CD4-positive, alpha-beta T cell treated with Interleukin-21 for 1 hour (primary cell): ENCODE measurements around the gene TOB2.

ENCODE experiments used
- DNase-seq: peaks from one replicate; pipeline ENCODE4 v3.0.0-alpha.2; 2020

TOB2 gene, protein sequence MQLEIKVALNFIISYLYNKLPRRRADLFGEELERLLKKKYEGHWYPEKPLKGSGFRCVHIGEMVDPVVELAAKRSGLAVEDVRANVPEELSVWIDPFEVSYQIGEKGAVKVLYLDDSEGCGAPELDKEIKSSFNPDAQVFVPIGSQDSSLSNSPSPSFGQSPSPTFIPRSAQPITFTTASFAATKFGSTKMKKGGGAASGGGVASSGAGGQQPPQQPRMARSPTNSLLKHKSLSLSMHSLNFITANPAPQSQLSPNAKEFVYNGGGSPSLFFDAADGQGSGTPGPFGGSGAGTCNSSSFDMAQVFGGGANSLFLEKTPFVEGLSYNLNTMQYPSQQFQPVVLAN

DNA sequence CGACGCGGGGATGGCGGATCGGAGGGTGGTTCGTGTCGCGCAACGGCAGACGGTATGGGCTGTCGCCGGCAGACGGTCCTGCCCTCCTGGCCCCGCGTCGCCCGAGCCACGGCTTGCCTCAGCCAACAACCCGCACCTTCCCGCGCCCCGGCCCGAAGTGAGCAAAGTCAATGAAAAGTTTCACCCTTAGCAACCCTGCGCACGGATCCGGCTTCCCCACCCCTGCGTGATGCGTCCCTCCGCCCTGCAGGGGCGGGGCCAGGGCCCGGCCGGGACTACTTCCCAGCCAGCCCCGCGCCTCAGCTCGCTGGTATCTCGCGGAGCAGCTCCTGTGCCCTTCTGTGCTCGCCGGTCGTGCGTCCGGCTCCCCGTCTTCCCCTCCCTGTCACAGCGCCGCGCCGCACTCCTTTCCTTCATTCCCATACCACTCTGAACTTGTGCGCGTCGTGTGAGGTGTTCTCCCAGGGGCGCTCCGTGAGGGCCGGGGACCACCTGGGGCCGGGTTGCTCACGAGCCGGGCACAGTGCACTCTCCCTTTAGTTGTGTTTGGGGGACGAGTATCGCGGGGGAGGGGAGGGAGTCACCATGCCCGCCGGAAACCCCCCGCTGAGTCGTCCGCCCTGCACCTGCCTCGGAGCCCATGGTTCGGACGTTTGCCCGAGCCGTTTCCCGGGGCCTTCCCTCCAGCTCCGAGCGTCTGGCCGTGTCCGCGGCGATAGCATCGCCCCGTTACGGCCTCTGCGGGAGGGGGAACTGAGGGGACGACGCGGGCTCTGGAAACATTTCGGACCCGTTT, at the start of gene TOB2:
TOB2 (minus strand) TSS at position 163 of the 796 bp plus-strand sequence. CDS start 9,456 bp downstream, outside the sequence.
- DNase-seq: peak; percentile 96

DNA sequence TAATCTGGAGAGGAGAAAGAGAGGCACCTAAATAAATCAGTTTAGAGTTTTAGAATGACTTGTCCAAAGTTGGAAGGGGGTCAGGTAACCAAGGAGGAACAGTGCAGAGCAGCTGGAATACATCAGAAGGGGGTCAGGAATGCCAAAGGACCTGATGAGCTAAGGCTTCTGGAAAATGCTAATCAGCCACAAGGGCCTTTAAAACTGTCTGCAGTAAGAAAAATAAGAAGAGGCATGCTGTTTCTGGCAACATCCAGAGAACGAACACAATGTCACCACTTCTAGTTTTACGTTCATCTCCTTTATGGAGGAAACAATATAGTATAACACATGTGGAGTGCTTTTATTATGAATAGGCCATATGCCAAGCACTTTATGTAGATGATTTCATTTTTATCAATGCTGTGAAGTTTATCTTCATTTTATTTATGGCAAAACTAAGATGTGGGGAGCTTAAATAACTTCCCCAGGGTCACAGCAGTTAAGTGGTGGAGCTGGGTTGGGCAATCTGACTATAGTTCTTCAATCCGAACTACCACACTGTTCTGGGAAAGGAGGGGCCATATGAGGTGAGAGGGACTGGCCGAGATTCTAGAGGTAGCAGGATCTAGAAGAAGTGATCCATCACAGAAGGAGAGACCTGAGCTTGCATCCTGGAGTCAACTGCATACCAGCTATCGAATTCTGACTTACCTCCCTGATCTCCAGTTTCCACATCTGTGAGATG, 44.9 kb upstream of the TOB2 start:
- no peak for DNase-seq

DNA sequence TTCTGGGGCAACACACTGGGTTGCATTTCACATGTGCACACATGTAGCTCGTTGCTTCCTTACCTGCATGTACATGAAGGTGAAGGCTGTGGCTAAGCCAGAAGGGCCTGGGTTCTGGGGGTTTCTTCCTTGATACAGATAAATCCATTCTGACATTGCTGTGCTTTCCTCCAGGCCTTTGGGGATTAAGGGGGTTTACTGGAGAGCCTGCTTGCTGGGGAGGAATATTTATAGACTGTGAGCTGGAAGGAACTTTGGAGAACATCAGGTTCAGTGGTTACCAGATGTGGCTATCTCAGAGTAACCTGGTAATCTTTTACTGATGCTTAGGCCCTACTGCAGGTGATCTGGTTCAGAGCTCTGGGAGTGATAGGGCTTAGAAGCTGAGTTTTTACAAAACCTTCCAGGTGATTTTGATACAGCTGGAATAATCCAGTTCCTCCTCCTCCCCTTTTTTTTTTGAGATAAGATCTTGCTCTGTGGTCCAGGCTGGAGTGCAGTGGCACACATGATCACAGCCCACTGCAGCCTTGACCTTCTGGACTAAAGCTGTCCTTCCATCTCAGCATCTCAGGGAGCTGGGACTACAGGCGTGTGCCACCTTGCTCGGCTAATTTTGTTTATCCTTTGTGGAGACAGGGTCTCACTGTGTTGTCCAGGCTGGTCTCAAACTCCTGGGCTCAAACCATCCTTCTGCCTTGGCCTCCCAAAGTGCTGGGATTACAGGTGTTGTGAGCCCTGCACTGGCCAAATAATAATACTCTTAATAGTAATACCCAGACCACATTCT, 42.2 kb upstream of the TOB2 start:
- no peak for DNase-seq

DNA sequence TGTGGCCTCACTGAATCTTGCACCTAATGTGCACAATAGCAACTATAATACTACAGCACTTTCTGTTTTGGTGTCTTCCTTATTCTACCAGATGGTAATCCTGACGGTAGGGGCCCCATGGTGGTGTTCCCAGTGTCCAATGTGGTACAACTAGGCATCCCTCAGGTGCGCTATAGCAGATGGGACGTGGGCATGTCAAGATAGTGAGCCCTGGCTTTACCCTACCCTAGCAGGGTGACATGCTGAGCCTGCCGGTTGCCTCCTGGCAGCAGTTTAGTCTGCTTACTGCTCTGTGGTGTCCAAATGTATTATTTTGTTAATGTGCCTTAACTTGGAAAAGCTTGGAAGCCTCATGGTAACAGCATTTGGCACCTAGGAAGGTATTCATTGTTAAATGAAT, 41.5 kb upstream of the TOB2 start:
- no peak for DNase-seq

DNA sequence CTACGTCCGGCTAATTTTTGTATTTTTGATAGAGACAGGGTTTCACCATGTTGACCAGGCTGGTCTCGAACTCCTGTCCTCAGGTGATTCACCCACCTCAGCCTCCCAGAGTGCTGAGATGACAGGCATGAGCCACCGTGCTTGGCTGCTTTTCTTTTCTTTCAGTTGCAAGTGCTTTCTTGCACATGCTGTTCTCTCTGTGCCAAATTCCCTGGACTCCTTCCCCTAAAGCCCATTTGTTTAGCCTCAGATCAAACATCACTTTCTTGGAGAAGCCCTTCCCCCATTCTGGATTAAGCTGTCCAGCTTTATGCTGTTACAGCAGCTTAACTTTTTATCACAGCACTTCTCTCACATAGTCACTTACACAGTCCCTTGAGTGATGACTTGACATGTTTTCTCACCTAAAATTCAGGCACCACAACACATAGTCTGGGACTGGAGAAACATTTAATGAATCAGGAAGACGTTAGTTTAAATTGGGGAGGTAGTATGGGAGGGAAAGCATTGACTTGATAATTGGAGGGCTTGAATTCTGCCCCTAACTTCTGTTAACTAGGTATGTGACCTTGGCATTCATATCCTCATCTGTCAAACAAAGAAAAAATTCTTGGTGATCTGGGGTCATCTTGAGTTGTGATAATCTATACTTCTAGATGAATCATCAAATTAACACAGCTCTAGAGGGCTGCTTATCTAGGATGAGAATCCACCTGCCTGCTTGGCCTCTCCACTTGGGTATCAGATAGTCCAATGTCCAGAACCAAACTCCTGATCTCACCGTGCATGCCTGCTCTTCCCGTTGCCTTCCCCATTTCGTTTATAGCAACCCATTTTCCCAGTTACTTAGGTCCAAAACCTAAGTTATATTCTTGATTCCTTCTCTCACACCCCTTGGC, 40.7 kb upstream of the TOB2 start:
- no peak for DNase-seq

DNA sequence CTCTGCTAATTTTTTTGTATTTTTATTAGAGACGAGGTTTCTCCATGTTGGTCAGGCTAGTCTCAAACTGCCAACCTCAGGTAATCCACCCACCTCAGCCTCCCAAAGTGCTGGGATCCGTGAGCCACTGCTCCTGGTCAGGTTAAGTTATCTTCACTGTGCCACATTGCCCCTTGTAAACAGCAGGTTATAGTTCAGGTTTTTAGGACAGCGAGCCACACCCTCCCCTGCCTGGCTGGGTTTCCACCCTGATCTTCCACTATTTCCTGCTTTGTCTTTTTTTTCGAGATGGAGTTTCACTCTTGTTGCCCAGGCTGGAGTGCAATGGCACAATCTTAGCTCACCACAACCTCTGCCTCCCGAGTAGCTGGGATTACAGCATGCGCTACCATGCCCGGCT, 38.4 kb upstream of the TOB2 start:
- no peak for DNase-seq

DNA sequence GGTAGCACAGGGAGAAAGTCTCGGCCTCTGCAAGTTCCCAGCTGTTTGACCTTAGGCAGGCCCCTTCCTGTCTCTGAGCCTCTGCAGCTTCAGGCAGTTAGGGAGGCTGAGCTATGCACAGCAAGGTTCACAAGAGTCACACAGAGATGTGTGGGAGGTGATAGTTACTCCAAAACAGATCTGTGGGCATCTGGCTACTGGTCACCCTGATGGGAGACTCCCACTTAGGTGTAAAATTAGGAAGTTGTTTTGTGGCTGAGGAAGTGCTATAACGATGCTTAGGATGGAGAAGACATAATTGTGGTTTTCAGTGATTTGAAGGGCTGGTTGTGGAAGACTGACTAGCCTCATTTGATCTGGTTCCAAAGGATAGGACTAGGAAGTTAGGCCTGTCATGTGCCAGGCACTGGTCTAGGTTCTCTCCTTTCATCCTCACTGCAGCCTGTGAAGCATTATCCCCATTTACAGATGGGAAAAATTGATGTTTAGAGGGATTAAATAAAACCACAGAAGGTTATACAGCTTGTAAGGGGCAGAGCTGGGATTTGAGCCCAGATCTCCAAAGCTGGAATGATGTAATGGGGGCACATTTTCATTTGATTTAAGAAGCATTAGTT, 35.8 kb upstream of the TOB2 start:
- no peak for DNase-seq

DNA sequence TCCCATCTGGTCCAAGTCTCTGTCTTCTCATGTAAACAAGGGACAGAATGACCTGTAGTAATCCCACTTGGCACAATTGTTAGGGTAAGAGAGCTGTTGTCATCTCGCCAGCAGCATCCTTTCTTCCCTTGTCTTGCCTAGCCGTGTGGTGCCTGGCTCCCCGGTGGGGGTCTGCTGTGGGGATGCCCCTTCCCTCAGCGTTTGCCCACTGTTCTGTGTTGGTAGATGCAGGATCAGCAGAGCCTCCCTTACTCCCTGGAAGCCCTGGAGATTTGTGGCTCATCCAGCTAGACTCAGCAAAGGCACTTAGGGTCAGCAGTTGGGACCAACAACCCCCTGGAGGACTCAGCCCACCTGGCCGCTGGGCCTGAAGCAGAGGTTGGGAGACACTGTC, 35.3 kb upstream of the TOB2 start:
- DNase-seq: no peak

DNA sequence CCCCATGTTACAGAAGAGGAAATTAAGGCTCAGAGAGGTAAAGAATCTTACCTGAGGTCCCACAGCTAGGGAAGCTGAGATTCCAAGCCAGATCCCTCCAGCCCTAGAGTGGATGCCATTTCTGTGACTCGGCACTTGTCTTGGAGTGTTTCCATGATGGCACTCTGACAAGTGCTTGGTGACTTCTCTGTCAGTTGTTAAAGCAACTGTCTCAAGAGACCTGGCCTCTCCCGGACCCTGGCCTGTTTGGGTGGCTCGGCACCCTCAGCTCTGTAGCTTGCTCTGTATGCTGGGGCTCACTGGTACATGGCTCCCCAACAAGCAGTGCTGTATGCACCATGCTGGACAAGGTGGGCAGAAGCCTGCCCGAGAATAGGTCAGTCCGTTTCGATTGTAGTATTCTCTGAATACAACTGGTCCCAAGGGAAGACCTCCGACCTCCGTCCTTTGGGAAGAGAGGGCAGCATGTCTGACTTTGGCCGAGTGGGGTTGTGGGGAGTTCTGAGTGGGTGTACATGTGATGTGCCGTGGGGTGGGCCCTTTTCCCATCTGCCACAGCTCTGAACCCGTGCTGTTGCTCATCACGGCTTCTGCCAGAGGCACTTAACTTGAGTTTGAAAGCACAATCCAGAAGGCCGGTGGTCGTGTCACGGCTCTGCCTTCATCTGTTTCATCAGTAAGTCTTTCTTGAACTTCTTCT, 34.7 kb upstream of the TOB2 start:
- no peak for DNase-seq

DNA sequence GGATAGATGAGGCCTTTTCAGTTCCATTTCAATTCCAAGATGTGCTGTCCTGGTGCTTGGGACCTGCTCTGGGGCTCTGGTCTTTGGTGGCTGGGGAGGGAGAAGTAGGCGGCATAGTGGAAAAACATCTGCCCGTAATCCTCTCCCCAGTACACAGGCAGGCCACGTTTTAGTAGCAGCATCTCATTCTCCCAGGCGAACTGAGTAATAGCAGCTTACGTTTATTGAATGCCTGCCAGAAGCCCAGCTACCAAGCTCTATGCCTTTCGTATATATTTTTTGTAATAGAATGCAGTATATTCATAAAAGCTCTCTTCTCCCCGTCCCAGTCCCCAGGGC, 33.8 kb upstream of the TOB2 start:
- no peak for DNase-seq

DNA sequence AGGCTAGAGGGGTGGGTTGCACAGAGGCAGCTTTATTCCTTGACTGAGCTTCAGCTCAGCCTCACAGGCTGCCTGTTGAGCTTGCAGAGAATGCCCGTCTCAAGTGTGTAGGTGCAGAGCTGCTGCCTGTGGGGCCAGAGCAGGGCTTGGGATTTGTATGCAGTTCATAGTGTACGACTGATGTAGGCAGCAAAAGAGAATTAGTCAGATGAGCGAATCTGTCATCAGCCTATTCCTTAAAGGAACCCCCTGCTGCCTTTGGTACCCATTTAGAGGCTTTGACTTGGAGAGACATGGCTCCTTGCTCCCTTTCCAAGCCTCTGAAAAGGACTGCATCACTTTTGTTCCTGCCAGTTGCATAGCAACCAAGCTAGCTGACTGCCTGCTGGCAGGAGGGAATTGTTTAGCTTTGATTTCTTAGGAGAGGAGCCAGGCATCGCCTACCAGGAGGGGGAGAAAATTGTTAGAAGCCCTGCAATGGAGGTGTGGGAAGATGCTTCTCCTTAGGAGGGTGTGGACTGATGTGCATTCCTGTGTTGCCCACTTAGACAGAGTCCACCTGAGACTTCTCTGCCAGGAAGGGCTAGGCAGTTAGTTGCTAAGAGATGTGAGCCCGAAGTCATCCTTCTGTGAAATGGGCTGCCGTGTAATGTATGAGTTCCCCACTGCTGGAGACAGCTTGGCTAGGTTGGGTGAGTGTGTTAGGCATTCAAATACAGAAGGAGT, 33.2 kb upstream of the TOB2 start:
- no peak for DNase-seq

DNA sequence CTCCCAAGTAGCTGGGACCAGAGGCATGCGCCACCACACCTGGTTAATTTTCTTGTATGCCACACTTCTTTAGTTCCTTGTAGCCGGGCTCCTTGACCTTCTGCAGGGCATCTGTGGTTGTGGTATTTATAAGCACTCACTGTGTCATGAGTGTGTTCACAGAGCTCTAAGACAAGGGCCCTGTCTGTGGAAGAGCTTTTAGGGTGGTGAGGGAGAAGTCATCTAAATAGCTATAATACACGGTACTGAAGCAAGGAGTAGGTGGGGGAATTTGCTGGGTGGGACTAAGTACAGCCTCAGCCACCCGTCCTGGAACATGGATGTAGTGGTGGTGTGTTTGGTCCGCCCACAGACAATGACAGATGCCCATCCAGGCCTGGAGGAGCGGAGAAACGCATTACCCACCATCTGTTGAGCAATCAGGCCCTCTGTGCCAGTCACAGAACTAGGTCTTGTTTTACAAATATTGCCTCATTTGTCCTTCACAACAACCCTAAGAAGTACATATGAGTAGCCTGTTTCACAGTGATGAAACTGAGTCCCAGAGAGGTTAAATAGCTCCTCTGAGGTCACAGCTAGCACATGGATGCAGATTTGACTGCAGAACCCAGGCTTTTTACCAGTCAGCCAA, 32.4 kb upstream of the TOB2 start:
- no peak for DNase-seq

DNA sequence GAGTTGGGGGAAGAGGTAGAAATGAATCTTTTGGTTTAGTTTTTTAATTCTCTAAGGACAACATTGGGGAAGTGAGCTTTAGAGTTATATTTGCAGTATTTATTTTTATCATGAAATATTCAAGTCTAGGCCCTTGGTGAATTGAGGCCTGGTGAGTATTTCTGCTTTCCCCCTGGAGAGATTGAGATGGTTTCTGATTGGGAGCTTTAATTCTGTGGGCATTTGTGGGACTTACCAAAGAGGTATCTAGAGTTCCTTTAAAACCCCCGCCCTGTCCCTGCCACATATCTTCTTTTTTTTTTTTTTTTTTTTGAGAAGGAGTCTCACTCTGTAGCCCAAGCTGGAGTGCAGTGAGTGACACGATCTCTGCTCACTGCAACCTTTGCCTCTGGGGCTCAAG, 31.9 kb upstream of the TOB2 start:
- no peak for DNase-seq

DNA sequence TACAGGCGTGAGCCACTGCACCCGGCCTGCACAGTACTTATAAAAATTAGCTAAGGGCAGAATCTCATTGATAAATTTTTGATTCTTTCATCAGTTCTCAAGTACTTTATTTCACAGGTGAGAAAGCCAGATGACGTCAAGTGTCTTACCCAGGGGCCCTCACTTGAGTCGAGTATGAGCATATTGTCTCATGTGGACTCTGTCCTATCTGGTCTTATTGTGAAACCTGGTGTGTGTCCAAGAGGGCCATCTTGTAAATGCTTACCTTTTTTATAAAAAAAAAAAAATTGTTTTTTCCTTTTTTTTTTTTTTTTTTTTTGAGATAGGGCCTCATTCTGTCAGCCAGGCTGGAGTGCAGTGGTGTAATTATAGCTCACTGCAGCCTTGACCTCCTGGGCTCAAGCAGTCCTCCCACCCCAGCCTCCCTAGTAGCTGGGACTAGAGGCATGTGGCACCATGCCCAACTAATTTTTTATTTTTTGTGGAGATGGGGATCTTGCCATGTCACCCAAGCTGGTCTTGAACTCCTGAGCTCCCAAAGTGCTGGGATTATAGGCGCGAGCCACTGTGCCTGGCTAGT, 28.4 kb upstream of the TOB2 start:
- DNase-seq: no peak

DNA sequence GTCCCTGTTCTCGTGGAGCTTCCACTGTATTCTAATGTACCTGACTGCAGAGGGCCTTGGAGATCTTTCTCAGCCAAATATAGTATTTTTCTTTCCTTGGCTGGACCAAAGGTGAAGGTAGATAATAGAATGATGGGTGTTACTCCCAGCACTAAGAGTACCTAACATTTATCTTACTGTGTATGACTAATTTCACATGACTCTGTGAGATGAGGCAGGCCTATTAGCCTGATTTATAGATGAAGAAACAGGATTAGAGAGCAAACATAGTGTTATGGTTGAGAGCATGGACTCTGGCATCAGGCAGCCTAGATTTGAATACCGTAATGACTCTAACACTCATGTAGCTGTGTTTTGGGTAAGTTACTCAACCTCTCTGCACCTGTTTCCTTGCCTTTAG, 25.0 kb upstream of the TOB2 start:
- DNase-seq: no peak

DNA sequence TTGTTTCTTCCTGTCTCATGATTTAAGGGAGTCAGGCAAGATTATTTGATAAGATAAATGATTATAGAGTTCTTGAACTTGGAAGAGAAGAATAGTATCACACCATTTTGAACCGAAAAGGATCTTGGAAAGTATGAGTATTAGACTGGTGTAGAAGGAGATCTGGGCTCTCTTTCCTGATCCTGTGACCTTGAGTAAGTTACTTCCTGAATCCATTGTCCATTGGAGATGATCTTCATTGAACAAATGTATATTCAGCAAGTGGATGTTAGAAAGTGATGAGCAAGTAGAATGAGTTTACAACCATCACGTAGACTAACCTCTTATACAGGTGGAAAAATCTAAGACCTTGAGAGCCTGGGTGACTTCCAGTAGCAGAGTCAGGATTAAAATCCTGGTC, 24.3 kb upstream of the TOB2 start:
- DNase-seq: no peak

DNA sequence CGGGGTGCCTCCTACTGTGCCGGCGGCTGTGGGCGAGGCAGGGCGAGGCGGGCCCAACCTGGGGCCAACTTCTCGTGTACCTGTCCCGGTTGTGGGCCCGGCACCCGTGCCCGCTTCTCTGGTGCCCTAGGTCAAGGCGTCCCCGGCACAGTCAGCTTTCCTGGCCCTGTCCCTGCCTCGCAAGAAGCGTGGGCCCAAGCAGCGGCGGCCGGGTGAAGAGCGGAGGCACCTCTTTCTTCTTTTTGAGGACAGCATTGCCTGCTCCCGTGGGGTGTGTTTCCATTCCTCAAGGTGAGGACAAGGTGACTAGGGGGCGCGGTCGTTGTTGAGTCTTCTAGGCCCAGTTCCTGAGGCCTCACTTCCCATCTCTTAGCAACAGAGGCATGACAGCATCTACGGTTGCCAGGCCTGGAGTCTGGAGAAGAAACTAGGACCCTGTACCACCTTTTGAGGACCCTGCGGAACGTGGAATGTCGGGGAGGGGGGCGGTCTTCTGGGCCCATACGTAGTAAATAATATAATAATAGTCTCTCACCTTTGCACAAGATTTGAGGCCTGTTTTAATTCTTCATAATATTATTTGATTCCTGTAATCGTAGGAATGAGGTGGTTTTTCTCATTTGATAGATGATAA, 22.7 kb upstream of the TOB2 start:
- no peak for DNase-seq

DNA sequence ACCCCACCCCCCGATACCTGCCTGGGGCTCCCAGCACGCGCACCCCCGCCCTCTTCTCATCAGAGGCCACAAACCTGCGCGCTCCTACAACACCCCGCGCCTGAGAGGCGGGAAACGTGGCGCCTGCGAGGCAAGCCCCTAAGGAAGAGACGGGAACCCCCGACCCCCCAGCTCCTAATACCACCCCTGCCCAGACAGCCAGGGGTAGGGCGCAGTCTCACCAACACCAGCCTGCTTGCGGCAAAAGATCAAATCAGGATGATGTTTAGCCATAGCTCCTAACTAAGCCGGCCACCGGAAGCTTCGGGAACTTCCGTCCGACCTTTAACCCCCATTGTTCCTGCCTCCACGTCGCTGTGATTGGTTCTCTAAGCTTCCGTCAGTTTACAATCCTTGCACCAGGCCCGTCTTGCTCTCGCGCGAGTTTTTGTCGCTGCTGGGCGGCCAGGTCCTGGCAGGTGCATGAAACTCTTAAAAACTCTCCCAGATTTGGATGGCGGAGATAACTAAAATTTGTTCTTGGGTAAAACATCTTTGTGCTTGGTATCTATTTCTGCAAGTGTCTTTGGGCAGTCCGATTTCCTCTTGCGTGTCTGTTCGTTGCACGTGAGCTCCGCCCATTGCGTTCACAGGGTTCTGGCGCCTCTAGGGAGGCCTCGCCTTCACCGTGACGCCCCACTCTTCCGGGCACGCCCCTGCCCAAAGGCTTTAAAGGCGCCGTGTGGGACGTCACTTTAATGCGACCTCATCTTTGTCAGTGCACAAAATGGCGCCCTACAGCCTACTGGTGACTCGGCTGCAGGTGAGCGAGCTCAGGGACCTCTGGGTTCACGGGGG, 22.0 kb upstream of the TOB2 start, which contains the start of the genes ACO2 and PHF5A:
ACO2 (plus strand) TSS at position 737 of the 837 bp plus-strand sequence; CDS start at position 767, 30 bp downstream.
PHF5A (minus strand) TSS at position 312 of the 837 bp plus-strand sequence; CDS start at position 273, 39 bp downstream.
- peak; percentile 98 for DNase-seq
